ENCODE data around the gene POLR3E.

DNA sequence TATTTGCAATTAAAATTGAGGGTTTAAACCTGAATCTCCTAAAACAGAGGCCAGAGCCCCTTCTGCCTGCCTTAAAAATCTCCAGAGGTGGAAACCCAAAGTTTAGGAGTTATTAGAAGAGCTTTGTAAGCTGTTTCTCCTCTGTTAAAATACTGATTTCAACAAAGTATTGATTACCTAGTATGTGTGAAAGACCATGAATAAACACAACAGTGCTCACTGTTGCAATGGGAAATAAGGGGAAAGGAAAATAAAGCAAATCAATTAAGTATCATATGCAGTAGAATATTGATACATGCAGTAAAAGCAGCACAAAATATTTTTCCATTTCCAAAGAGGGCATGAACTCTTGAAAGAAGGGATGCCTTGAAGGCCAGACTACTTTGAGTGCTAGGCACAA lies 62.5 kb downstream of the POLR3E start:
- TF ChIP-seq CTCF (IDR thresholded peaks at IDR 0.05) (no peak), EZH2 (IDR thresholded peaks at IDR 0.05) (no peak), EZH2phosphoT487 (IDR thresholded peaks at IDR 0.05) (no peak)

Measured in neural progenitor cell (in vitro differentiated cells).